Astrocyte (in vitro differentiated cells and primary cell): ENCODE measurements around the gene MBD5. TPM values are rescaled to one million over a fixed set of nuclear protein-coding genes. Genes with fewer than 3 reads are reported as not detected.

Experiments
- DNase-seq: peaks from one replicate; pipeline ENCODE4 v3.0.0-alpha.2; 2010; ENCODE audit warnings: low read depth
- FAIRE-seq: peaks from 2 replicates; lab custom pipeline; 2011; peaks lifted over from hg19 to GRCh38; lab: Jason Lieb, UNC
- H2AFZ ChIP-seq: 2 replicates; pipeline ENCODE4 v1.6.0; 2012; ENCODE audit warnings: low read depth, low read length, inconsistent platforms
- H3K27ac ChIP-seq: 2 replicates; pipeline ENCODE4 v1.5.1; 2011; ENCODE audit warnings: low read depth, low read length, inconsistent platforms
- H3K27me3 ChIP-seq: 2 replicates; pipeline ENCODE4 v1.6.0; 2011; ENCODE audit warnings: low read length, inconsistent platforms; ENCODE audit not compliant: insufficient read depth
- H3K36me3 ChIP-seq: 2 replicates; pipeline ENCODE4 v1.5.1; 2011; ENCODE audit warnings: low read length, inconsistent platforms; ENCODE audit not compliant: insufficient read depth
- H3K4me1 ChIP-seq: 2 replicates; pipeline ENCODE4 v1.5.1; 2011; ENCODE audit warnings: low read length, inconsistent platforms; ENCODE audit not compliant: insufficient read depth
- H3K4me2 ChIP-seq: 2 replicates; pipeline ENCODE4 v1.6.0; 2012; ENCODE audit warnings: low read length, inconsistent platforms
- H3K4me3 ChIP-seq: 2 replicates; pipeline ENCODE4 v1.5.1; 2011; ENCODE audit warnings: low read depth, mild to moderate bottlenecking, low read length, inconsistent platforms; ENCODE audit not compliant: insufficient read depth
- H3K79me2 ChIP-seq: 2 replicates; pipeline ENCODE4 v1.6.0; 2012; ENCODE audit warnings: mild to moderate bottlenecking, low read length, inconsistent platforms; ENCODE audit not compliant: insufficient read depth
- H3K9ac ChIP-seq: 2 replicates; pipeline ENCODE4 v1.6.0; 2012; ENCODE audit warnings: mild to moderate bottlenecking, low read length, inconsistent platforms
- H3K9me3 ChIP-seq: 2 replicates; pipeline ENCODE4 v1.5.1; 2012; ENCODE audit warnings: low read depth, mild to moderate bottlenecking, low read length, inconsistent platforms; ENCODE audit not compliant: insufficient read depth
- H4K20me1 ChIP-seq: 2 replicates; pipeline ENCODE4 v1.6.0; 2012; ENCODE audit warnings: low read length, inconsistent platforms; ENCODE audit not compliant: insufficient read depth
- H3K27ac Mint-ChIP-seq: one replicate; pipeline ENCODE4 v1.8.0; 2021; ENCODE audit warnings: mild to moderate bottlenecking, mixed read lengths; ENCODE audit not compliant: unreplicated experiment
- H3K27me3 Mint-ChIP-seq: one replicate; pipeline ENCODE4 v1.8.0; 2021; ENCODE audit warnings: low read depth, mixed read lengths; ENCODE audit not compliant: unreplicated experiment
- H3K36me3 Mint-ChIP-seq: one replicate; pipeline ENCODE4 v1.8.0; 2021; ENCODE audit warnings: low read depth, mixed read lengths; ENCODE audit not compliant: unreplicated experiment
- H3K4me1 Mint-ChIP-seq: one replicate; pipeline ENCODE4 v1.8.0; 2021; ENCODE audit warnings: low read depth, mixed read lengths; ENCODE audit not compliant: unreplicated experiment
- H3K4me3 Mint-ChIP-seq: one replicate; pipeline ENCODE4 v1.8.0; 2021; ENCODE audit warnings: mild to moderate bottlenecking, moderate library complexity, mixed read lengths; ENCODE audit not compliant: unreplicated experiment
- H3K9me3 Mint-ChIP-seq: one replicate; pipeline ENCODE4 v1.8.0; 2021; ENCODE audit warnings: mild to moderate bottlenecking, mixed read lengths; ENCODE audit not compliant: unreplicated experiment
- EZH2 ChIP-seq: IDR thresholded peaks from 2 replicates; pipeline ENCODE4 v1.6.1; 2012; ENCODE audit warnings: mild to moderate bottlenecking, low read length, inconsistent platforms; ENCODE audit not compliant: insufficient read depth
- total RNA-seq: library from RNA; stranded (reverse); gene quantifications from 2 replicates; pipeline ENCODE4 v1.2.1, GENCODE V29; 2021
- TF ChIP-seq, protein P1 (sequence below): IDR thresholded peaks from 2 replicates; pipeline ENCODE4 v1.5.1; 2011; ENCODE audit warnings: low read depth, mild to moderate bottlenecking, inconsistent platforms, low read length, moderate library complexity; ENCODE audit not compliant: insufficient read depth

MBD5 gene
- total RNA-seq, 1 donor from 2014 or later = 53.6 TPM

DNA sequence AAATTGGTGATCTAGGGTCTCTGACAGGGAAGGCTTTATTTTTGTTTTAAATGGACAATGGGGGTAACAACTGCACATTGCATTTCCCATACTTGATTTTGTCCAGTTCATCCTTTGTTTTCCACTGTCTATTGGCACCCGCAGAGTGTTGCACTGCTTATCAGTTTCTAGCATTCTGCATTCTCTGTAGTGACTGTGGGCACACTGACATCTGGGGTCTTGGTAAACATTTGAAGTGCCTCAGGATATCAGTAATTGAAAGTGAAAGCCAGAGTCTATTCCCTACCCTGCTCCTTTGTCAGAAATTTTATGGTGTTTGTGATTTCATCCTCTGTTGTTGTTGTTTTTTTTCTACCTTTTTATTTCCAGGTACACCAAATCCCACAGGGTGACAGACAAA lies 491.6 kb downstream of the MBD5 start:
- DNase-seq (no peak), FAIRE-seq (no peak)
- Histone ChIP-seq H3K27ac (no peak overlapping the region), H3K9me3 (no peaks in the 10 kb centered on the region), H3K79me2 (no peaks in the 10 kb centered on the region), H3K4me1 (peaks cover 4% of the 10 kb centered on the region), H3K4me3 (no peak overlapping the region), H3K4me2 (no peak overlapping the region), H3K9ac (no peak overlapping the region), H2AFZ (no peak overlapping the region), H3K27me3 (no peaks in the 10 kb centered on the region), H3K36me3 (no peaks in the 10 kb centered on the region), H4K20me1 (no peaks in the 10 kb centered on the region)
- no peak for TF ChIP-seq EZH2
- TF ChIP-seq, protein P1, sequence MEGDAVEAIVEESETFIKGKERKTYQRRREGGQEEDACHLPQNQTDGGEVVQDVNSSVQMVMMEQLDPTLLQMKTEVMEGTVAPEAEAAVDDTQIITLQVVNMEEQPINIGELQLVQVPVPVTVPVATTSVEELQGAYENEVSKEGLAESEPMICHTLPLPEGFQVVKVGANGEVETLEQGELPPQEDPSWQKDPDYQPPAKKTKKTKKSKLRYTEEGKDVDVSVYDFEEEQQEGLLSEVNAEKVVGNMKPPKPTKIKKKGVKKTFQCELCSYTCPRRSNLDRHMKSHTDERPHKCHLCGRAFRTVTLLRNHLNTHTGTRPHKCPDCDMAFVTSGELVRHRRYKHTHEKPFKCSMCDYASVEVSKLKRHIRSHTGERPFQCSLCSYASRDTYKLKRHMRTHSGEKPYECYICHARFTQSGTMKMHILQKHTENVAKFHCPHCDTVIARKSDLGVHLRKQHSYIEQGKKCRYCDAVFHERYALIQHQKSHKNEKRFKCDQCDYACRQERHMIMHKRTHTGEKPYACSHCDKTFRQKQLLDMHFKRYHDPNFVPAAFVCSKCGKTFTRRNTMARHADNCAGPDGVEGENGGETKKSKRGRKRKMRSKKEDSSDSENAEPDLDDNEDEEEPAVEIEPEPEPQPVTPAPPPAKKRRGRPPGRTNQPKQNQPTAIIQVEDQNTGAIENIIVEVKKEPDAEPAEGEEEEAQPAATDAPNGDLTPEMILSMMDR = no peak
- no peaks in the 10 kb centered on the region for H3K9me3 Mint-ChIP-seq
- H3K27me3 Mint-ChIP-seq = no peaks in the 10 kb centered on the region
- H3K27ac Mint-ChIP-seq = no peak overlapping the region
- H3K4me3 Mint-ChIP-seq = no peak overlapping the region
- peaks cover 2% of the 10 kb centered on the region for H3K4me1 Mint-ChIP-seq
- no peaks in the 10 kb centered on the region for H3K36me3 Mint-ChIP-seq

DNA sequence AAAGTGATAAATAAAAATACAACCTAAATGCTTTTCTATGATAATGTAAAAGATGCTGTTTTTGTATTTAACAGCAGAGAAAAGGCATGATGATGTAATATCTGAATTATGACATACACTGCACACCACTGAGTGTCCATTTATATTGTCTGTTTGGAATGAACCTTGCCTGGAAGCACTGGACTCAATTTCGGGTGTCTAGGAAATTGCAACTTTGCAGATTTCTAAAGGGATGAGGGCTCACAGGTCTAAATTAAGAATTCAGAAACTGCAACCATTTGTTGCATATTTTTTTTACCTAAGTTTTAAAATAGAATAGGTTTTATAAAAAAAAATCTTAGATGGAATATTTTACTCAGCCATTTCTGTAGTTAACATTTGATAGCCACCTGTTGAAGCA lies 492.5 kb downstream of the MBD5 start:
- no peak overlapping the region for H3K9ac ChIP-seq
- no peak for FAIRE-seq
- no peaks in the 10 kb centered on the region for H3K36me3 ChIP-seq

GRCh38 chr2:148515120-148515519 lies 494.2 kb downstream of the MBD5 start:
- Mint-ChIP-seq H3K9me3 (no peaks in the 10 kb centered on the region), H3K27me3 (no peaks in the 10 kb centered on the region), H3K27ac (no peak overlapping the region), H3K4me1 (peaks cover 2% of the 10 kb centered on the region), H3K36me3 (peaks cover 2% of the 10 kb centered on the region), H3K4me3 (no peak overlapping the region)
- no peak overlapping the region for H3K9ac ChIP-seq
- no peak overlapping the region for H3K4me3 ChIP-seq
- DNase-seq (no peak), FAIRE-seq (no peak)
- no peaks in the 10 kb centered on the region for H3K4me1 ChIP-seq
- TF ChIP-seq, protein P1 = no peak
- TF ChIP-seq EZH2 = no peak
- H2AFZ ChIP-seq = no peak overlapping the region
- H3K27ac ChIP-seq = no peak overlapping the region
- no peaks in the 10 kb centered on the region for H3K27me3 ChIP-seq
- H3K9me3 ChIP-seq = no peaks in the 10 kb centered on the region
- no peaks in the 10 kb centered on the region for H4K20me1 ChIP-seq
- H3K36me3 ChIP-seq = no peaks in the 10 kb centered on the region
- no peaks in the 10 kb centered on the region for H3K79me2 ChIP-seq
- no peak overlapping the region for H3K4me2 ChIP-seq

More for the DNA sequence above, 492.5 kb downstream of the MBD5 start:
- Histone ChIP-seq H3K27ac (no peak overlapping the region), H3K9me3 (no peaks in the 10 kb centered on the region), H3K4me2 (no peak overlapping the region), H2AFZ (no peak overlapping the region), H3K79me2 (no peaks in the 10 kb centered on the region), H4K20me1 (no peaks in the 10 kb centered on the region), H3K27me3 (no peaks in the 10 kb centered on the region), H3K4me3 (no peak overlapping the region), H3K4me1 (peaks cover 4% of the 10 kb centered on the region)
- Mint-ChIP-seq H3K9me3 (no peaks in the 10 kb centered on the region), H3K4me1 (peaks cover 2% of the 10 kb centered on the region), H3K36me3 (peaks cover 2% of the 10 kb centered on the region), H3K27me3 (no peaks in the 10 kb centered on the region), H3K27ac (no peak overlapping the region), H3K4me3 (no peak overlapping the region)
- TF ChIP-seq EZH2 = no peak
- TF ChIP-seq, protein P1 = no peak
- no peak for DNase-seq
